ENCODE results near the gene ZMYM4.

GRCh38 chr1:35279555-35279904 is 11.0 kb downstream of the ZMYM4 start:
- TF ChIP-seq CTCF (IDR thresholded peaks at IDR 0.05 in 2 of 3, conservative IDR thresholded peaks at IDR 0.05 in 1 of 3; ENCODE audit: control insufficient read depth in 2 of 3, extremely low read depth in 1 of 3, insufficient read depth in 1 of 3, low read depth in 3 of 3, low read length in 3 of 3) (no peak), NFXL1 (IDR thresholded peaks at IDR 0.05; ENCODE audit: borderline replicate concordance) (no peak), TCF12 (IDR thresholded peaks at IDR 0.05; ENCODE audit: low read depth, low read length) (no peak), CBX3 (IDR thresholded peaks at IDR 0.05; ENCODE audit: borderline replicate concordance, low read depth) (no peak), POLR2AphosphoS5 (IDR thresholded peaks at IDR 0.05; ENCODE audit: low read length) (no peak), SIN3A (IDR thresholded peaks at IDR 0.05; ENCODE audit: low read depth, low read length) (no peak), NFIC (IDR thresholded peaks at IDR 0.05; ENCODE audit: low read depth, low read length) (no peak), SIX5 (IDR thresholded peaks at IDR 0.05; ENCODE audit: low read depth, low read length, severe bottlenecking) (no peak), E4F1 (IDR thresholded peaks at IDR 0.05; ENCODE audit: borderline replicate concordance, partially characterized antibody) (no peak), GABPA (IDR thresholded peaks at IDR 0.05; ENCODE audit: low read depth) (no peak), ESRRA (IDR thresholded peaks at IDR 0.05; ENCODE audit: low read length) (no peak), ZNF207 (IDR thresholded peaks at IDR 0.05; ENCODE audit: borderline replicate concordance) (no peak), SP1 (IDR thresholded peaks at IDR 0.05; ENCODE audit: low read depth, low read length) (no peak), TCF3 (IDR thresholded peaks at IDR 0.05; ENCODE audit: borderline replicate concordance, insufficient read depth, low read depth, low read length) (no peak)

Measured in GM12878 (cell line).